ENCODE measurements around the gene LRRC15.

GRCh38 chr3:194344012-194344411, 25.5 kb downstream of the LRRC15 start:
- no peak for TF ChIP-seq NR3C1 (IDR thresholded peaks at IDR 0.05)
- no peak for TF ChIP-seq CHD4 (IDR thresholded peaks at IDR 0.05; ENCODE audit: borderline replicate concordance)
